Effector CD8-positive, alpha-beta T cell (primary cell): ENCODE results near the gene RER1.
"Not testable (repeated sequence)": the region's sequence is repeated elsewhere in the genome, so short reads cannot be mapped to it uniquely, and the experiment has no call there.

ENCODE experiments used
- DNase-seq: peaks from one replicate; lab custom pipeline; 2025; lab: John Stamatoyannopoulos, UW

RER1 gene

GRCh38 chr1:2427976-2428375, 36.3 kb downstream of the RER1 start:
- DNase-seq, result no peak

GRCh38 chr1:2428490-2428889, 36.8 kb downstream of the RER1 start:
- DNase-seq, result no peak

- DNase-seq, result no peak
Measured at GRCh38 chr1:2429780-2430591, 38.3 kb downstream of the RER1 start.

GRCh38 chr1:2430592-2430973, 38.9 kb downstream of the RER1 start:
- DNase-seq, result no peak

- DNase-seq, result no peak
Measured at GRCh38 chr1:2431103-2431502, 39.5 kb downstream of the RER1 start.

GRCh38 chr1:2431518-2431917, 39.9 kb downstream of the RER1 start:
- no peak for DNase-seq

GRCh38 chr1:2432441-2432844, 40.8 kb downstream of the RER1 start:
- DNase-seq, result no peak

GRCh38 chr1:2433196-2433595, 41.6 kb downstream of the RER1 start:
- no peak for DNase-seq

- DNase-seq, result no peak
Measured at GRCh38 chr1:2433936-2434655, 42.5 kb downstream of the RER1 start.

- no peak for DNase-seq
Measured at GRCh38 chr1:2435091-2435490, 43.5 kb downstream of the RER1 start.

- no peak for DNase-seq
Measured at GRCh38 chr1:2435746-2436355, 44.2 kb downstream of the RER1 start.

- no peak for DNase-seq
Measured at GRCh38 chr1:2436876-2437275, 45.2 kb downstream of the RER1 start.

GRCh38 chr1:2437617-2438016, 46.0 kb downstream of the RER1 start:
- no peak for DNase-seq

- no peak for DNase-seq
Measured at GRCh38 chr1:2438038-2438437, 46.4 kb downstream of the RER1 start.

GRCh38 chr1:2438641-2439040, 47.0 kb downstream of the RER1 start:
- DNase-seq, result no peak

- DNase-seq, result no peak
Measured at GRCh38 chr1:2439369-2439768, 47.7 kb downstream of the RER1 start.

- not testable (repeated sequence) for DNase-seq
Measured at GRCh38 chr1:2440346-2440745, 48.7 kb downstream of the RER1 start.

GRCh38 chr1:2441746-2442145, 50.1 kb downstream of the RER1 start:
- DNase-seq, result no peak

GRCh38 chr1:2442661-2443060, 51.0 kb downstream of the RER1 start:
- no peak for DNase-seq

GRCh38 chr1:2443277-2444137, 51.9 kb downstream of the RER1 start:
- DNase-seq, result no peak

- no peak for DNase-seq
Measured at GRCh38 chr1:2444138-2444591, 52.5 kb downstream of the RER1 start.
